B cell (primary cell): ENCODE data around the gene EDN1.

Source experiments
- CTCF ChIP-seq: fragments of 200-600 bp; IDR thresholded peaks from one replicate; pipeline ENCODE4 v1.8.0; 2022; ENCODE audit warnings: antibody characterized with exemption, mild to moderate bottlenecking
- EZH2 ChIP-seq: IDR thresholded peaks from 2 replicates; pipeline ENCODE4 v1.6.1; 2012; ENCODE audit warnings: borderline replicate concordance, low read depth, mild to moderate bottlenecking, moderate library complexity, low read length; ENCODE audit not compliant: insufficient read depth, poor library complexity, severe bottlenecking

GRCh38 chr6:12343440-12344162 lies 53.4 kb downstream of the EDN1 start:
- TF ChIP-seq CTCF (no peak), EZH2 (no peak)
